GM12878 (cell line): ENCODE measurements around the gene CSRP3. TPM values are rescaled to one million over a fixed set of nuclear protein-coding genes. Genes with fewer than 3 reads are reported as not detected.

Source experiments
- ATAC-seq: fragments of 200-7000 bp; cut with Tn5 transposase; 3 replicates; pipeline ENCODE4 v1.9.1; 2020; ENCODE audit warnings: mild to moderate bottlenecking, moderate library complexity
- BruUV-seq: library from RNA; stranded (reverse); fragments of 400-500 nt; replicated peaks from 2 replicates; lab custom pipeline; 2021; lab: Mats Ljungman, UMichigan
- CTCF ChIA-PET: fragments of 300-600 bp; sonication (Branson Sonifier 250); formaldehyde crosslinking; extraction: SDS; loops from one replicate; lab custom pipeline; 2021; ENCODE audit warnings: inconsistent platforms; lab: Yijun Ruan, JAX
- POLR2A ChIA-PET: fragments of 350-600 bp; formaldehyde crosslinking; extraction: SDS; loops from one replicate; lab custom pipeline; 2021; ENCODE audit warnings: inconsistent platforms; lab: Charles Lee
- RAD21 ChIA-PET: fragments of 300-600 bp; sonication (Branson Sonifier 250); formaldehyde crosslinking; loops from one replicate; lab custom pipeline; 2023; ENCODE audit warnings: antibody characterized with exemption; ENCODE audit not compliant: unreplicated experiment; lab: Charles Lee
- SMC1A ChIA-PET: fragments of 300-600 bp; sonication (Branson Sonifier 250); formaldehyde crosslinking; loops from one replicate; lab custom pipeline; 2023; ENCODE audit not compliant: unreplicated experiment, uncharacterized antibody; lab: Charles Lee
- DNase-seq: peaks from one replicate; pipeline ENCODE4 v3.0.0-alpha.2; 2011; ENCODE audit warnings: low read depth, low spot score
- FAIRE-seq: peaks from 3 replicates; lab custom pipeline; 2011; peaks lifted over from hg19 to GRCh38; lab: Jason Lieb, UNC
- H2AFZ ChIP-seq: 2 replicates; pipeline ENCODE4 v1.6.0; 2011; ENCODE audit warnings: low read depth, low read length, control low read depth; ENCODE audit not compliant: control insufficient read depth
- H3K27ac ChIP-seq: 2 replicates; pipeline ENCODE4 v1.5.1; 2011; ENCODE audit warnings: control low read depth; ENCODE audit not compliant: control insufficient read depth, insufficient read depth
- H3K27me3 ChIP-seq, 2 experiments: replicated peaks in 1 of 2; 2 replicates each; pipeline versions ENCODE4 v1.6.0 to v1.6.1; 2011; ENCODE audit warnings: low read length in 1 of 2; ENCODE audit not compliant: control insufficient read depth in 2 of 2, insufficient read depth in 2 of 2
- H3K36me3 ChIP-seq, 2 experiments: 2 replicates each; pipeline ENCODE4 v1.5.1; 2011; ENCODE audit warnings: low read length in 1 of 2; ENCODE audit not compliant: control insufficient read depth in 2 of 2, insufficient read depth in 2 of 2
- H3K4me1 ChIP-seq: 2 replicates; pipeline ENCODE4 v1.6.1; 2011; ENCODE audit warnings: mild to moderate bottlenecking, low read length, moderate library complexity, mixed read lengths; ENCODE audit not compliant: control insufficient read depth, insufficient read depth
- H3K4me2 ChIP-seq: 2 replicates; pipeline ENCODE4 v1.6.0; 2011; ENCODE audit warnings: control low read depth; ENCODE audit not compliant: control insufficient read depth, insufficient read depth
- H3K4me3 ChIP-seq: fragments of 200-600 bp; sonication (generic); 2 replicates; pipeline ENCODE4 v1.5.1; 2016
- H3K79me2 ChIP-seq: 2 replicates; pipeline ENCODE4 v1.6.0; 2011; ENCODE audit warnings: low read length; ENCODE audit not compliant: control insufficient read depth, insufficient read depth
- H3K9ac ChIP-seq: 2 replicates; pipeline ENCODE4 v1.8.0; 2011; ENCODE audit warnings: low read length, control low read depth, mixed read lengths; ENCODE audit not compliant: control insufficient read depth, insufficient read depth
- H3K9me3 ChIP-seq: replicated peaks from 3 replicates; pipeline ENCODE4 v1.5.1; 2011; ENCODE audit warnings: mild to moderate bottlenecking, low read length; ENCODE audit not compliant: control insufficient read depth, insufficient read depth
- H4K20me1 ChIP-seq: 2 replicates; pipeline ENCODE4 v1.6.0; 2011; ENCODE audit not compliant: control insufficient read depth, insufficient read depth
- BRCA1 ChIP-seq: IDR thresholded peaks from 2 replicates; pipeline ENCODE4 v1.6.1; 2011; ENCODE audit warnings: low read depth, low read length, improper control_type of control experiment
- CHD2 ChIP-seq: IDR thresholded peaks from 2 replicates; pipeline ENCODE4 v1.6.1; 2011; ENCODE audit warnings: low read depth, low read length, improper control_type of control experiment, borderline replicate concordance
- ETV6 ChIP-seq, 2 experiments: fragments of 450-650 bp in 1 of 2; IDR thresholded peaks in 1 of 2; conservative IDR thresholded peaks in 1 of 2; 2 replicates each; pipeline ENCODE4 v1.6.1; 2014; ENCODE audit warnings: antibody characterized with exemption in 1 of 2, borderline replicate concordance in 1 of 2, low read depth in 1 of 2, mild to moderate bottlenecking in 1 of 2, moderate library complexity in 1 of 2
- EZH2 ChIP-seq: IDR thresholded peaks from 2 replicates; pipeline ENCODE4 v1.6.1; 2012; ENCODE audit warnings: low read depth, mild to moderate bottlenecking, control low read depth, inconsistent platforms, low read length, borderline replicate concordance; ENCODE audit not compliant: control insufficient read depth
- HDGF ChIP-seq: fragments of 450-650 bp; IDR thresholded peaks from 2 replicates; pipeline ENCODE4 v1.6.1; 2016; ENCODE audit warnings: antibody characterized with exemption
- MTA2 ChIP-seq: fragments of 450-650 bp; IDR thresholded peaks from 2 replicates; pipeline ENCODE4 v1.6.1; 2016; ENCODE audit warnings: low read depth, mild to moderate bottlenecking, moderate library complexity
- NBN ChIP-seq: fragments of 450-650 bp; IDR thresholded peaks from 2 replicates; pipeline ENCODE4 v1.6.1; 2016
- NFYA ChIP-seq: IDR thresholded peaks from 2 replicates; pipeline ENCODE4 v1.6.1; 2011; ENCODE audit warnings: low read depth, mild to moderate bottlenecking, low read length, improper control_type of control experiment, borderline replicate concordance
- RAD51 ChIP-seq: fragments of 450-650 bp; IDR thresholded peaks from 2 replicates; pipeline ENCODE4 v1.6.1; 2016; ENCODE audit warnings: moderate library complexity, mild to moderate bottlenecking, inconsistent platforms
- RB1 ChIP-seq: fragments of 450-650 bp; formaldehyde crosslinking; IDR thresholded peaks from 2 replicates; pipeline ENCODE4 v1.6.1; 2017; ENCODE audit warnings: mild to moderate bottlenecking, borderline replicate concordance
- ZNF207 ChIP-seq: fragments of 450-650 bp; IDR thresholded peaks from 2 replicates; pipeline ENCODE4 v1.6.1; 2014; ENCODE audit warnings: antibody characterized with exemption, mild to moderate bottlenecking, borderline replicate concordance
- ZNF384 ChIP-seq: IDR thresholded peaks from 2 replicates; pipeline ENCODE4 v1.6.1; 2012; ENCODE audit warnings: low read depth, mild to moderate bottlenecking, low read length, improper control_type of control experiment, borderline replicate concordance
- WGBS: methylation state at CpG from one replicate; pipeline ENCODE4 v1.1.6; 2016; ENCODE audit warnings: low lambda C conversion rate; ENCODE audit not compliant: insufficient replicate concordance, insufficient coverage; ENCODE audit errors: missing lambda C conversion rate; 5-methylcytosine and 5-hydroxymethylcytosine counted together
- in situ Hi-C: fragments of 300-500 bp; cut with MboI; formaldehyde crosslinking; loops from 9 replicates; pipeline ENCODE4 v1.14.3; 2018; ENCODE audit warnings: mixed read lengths
- intact Hi-C: fragments of 100-400 bp; cut with micrococcal nuclease; formaldehyde crosslinking; loops from one replicate; pipeline ENCODE4 v1.14.2; 2022; ENCODE audit not compliant: unreplicated experiment
- polyA plus RNA-seq, 11 experiments: library from polyadenylated mRNA; depleted of rRNA in 4 of 11; unstranded in 6 of 11; stranded (reverse) in 5 of 11; fragments of >200 nt; fragmentation: Nextera tagmentation in 4 of 11; fragmentation: Illumina TruSeq in 1 of 11; extraction: Ambion mirVana in 4 of 11; extraction: Trizol in 1 of 11; gene quantifications; 1 replicate in 1 of 11; 2 replicates in 10 of 11; pipeline versions ENCODE4 v1.2.1 to v1.2.3, GENCODE V29; 2011 to 2016; ENCODE audit warnings: inconsistent platforms in 2 of 11, missing spikeins in 2 of 11, low read depth in 1 of 11
- total RNA-seq, 4 experiments: library from RNA; depleted of rRNA in 3 of 4; stranded (reverse); fragments of >200 nt in 3 of 4; fragmentation: Illumina TruSeq in 1 of 4; extraction: Trizol in 1 of 4; gene quantifications; 2 replicates each; pipeline versions ENCODE4 v1.2.1 to v1.2.3, GENCODE V29; 2013 to 2021
- TF ChIP-seq, protein P1 (sequence below): fragments of 450-650 bp; IDR thresholded peaks from 2 replicates; pipeline ENCODE4 v1.6.1; 2017; ENCODE audit warnings: borderline replicate concordance
- TF ChIP-seq, protein P2 (sequence below): fragments of 450-650 bp; conservative IDR thresholded peaks from 2 replicates; pipeline ENCODE4 v1.6.1; 2017; ENCODE audit warnings: mild to moderate bottlenecking, moderate library complexity
- TF ChIP-seq, protein P3 (sequence below): fragments of 450-650 bp; IDR thresholded peaks from 2 replicates; pipeline ENCODE4 v1.6.1; 2018; ENCODE audit warnings: mild to moderate bottlenecking, low read depth, moderate library complexity; ENCODE audit not compliant: partially characterized antibody
- TF ChIP-seq, protein P4 (sequence below): fragments of 450-650 bp; IDR thresholded peaks from 2 replicates; pipeline ENCODE4 v1.6.1; 2016; ENCODE audit warnings: mild to moderate bottlenecking

CSRP3 gene
- total and polyA plus RNA-seq, 10 of the 15 experiments (the other 5 are each of a cell fraction or from before 2014, with no cell fraction given) = not detected

GRCh38 chr11:19216709-19217374, 15.1 kb upstream of the CSRP3 start:
- Histone ChIP-seq H2AFZ (no peak overlapping the region), H3K9ac (no peak overlapping the region), H3K4me1 (no peaks in the 10 kb centered on the region), H3K4me3 (no peak overlapping the region), H4K20me1 (no peaks in the 10 kb centered on the region), H3K4me2 (no peak overlapping the region), H3K27ac (no peak overlapping the region), H3K36me3 (no peaks in the 10 kb centered on the region), H3K9me3 (no peaks in the 10 kb centered on the region), H3K27me3 (no peaks in the 10 kb centered on the region; a peak in 1 of 4 replicates), H3K79me2 (no peaks in the 10 kb centered on the region)
- ChIA-PET SMC1A (interaction anchor here (0.9 kb wide), 1 partner anchor 19 kb away, joined by 3 read pairs; no protein-coding TSS in a partner anchor), CTCF (interaction anchor here (2.5 kb wide), 1 partner anchor 146 kb away, joined by 6 read pairs; no protein-coding TSS in a partner anchor), POLR2A (no interaction called here), RAD21 (no interaction called here)
- FAIRE-seq = no peak
- in situ Hi-C loops (no loop called here), intact Hi-C loops (no loop called here)
- TF ChIP-seq NBN (no peak), NFYA (no peak), BRCA1 (no peak), ZNF384 (no peak), EZH2 (no peak), ETV6 (conservative IDR thresholded peaks at IDR 0.05 in 1 of 2, IDR thresholded peaks at IDR 0.05 in 1 of 2; ENCODE audit: borderline replicate concordance in 1 of 2, low read depth in 1 of 2) (no peak), HDGF (no peak), ZNF207 (no peak), MTA2 (no peak), CHD2 (no peak), RB1 (no peak), RAD51 (no peak)
- TF ChIP-seq, protein P1, sequence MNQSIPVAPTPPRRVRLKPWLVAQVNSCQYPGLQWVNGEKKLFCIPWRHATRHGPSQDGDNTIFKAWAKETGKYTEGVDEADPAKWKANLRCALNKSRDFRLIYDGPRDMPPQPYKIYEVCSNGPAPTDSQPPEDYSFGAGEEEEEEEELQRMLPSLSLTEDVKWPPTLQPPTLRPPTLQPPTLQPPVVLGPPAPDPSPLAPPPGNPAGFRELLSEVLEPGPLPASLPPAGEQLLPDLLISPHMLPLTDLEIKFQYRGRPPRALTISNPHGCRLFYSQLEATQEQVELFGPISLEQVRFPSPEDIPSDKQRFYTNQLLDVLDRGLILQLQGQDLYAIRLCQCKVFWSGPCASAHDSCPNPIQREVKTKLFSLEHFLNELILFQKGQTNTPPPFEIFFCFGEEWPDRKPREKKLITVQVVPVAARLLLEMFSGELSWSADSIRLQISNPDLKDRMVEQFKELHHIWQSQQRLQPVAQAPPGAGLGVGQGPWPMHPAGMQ = no peak
- TF ChIP-seq, protein P2, sequence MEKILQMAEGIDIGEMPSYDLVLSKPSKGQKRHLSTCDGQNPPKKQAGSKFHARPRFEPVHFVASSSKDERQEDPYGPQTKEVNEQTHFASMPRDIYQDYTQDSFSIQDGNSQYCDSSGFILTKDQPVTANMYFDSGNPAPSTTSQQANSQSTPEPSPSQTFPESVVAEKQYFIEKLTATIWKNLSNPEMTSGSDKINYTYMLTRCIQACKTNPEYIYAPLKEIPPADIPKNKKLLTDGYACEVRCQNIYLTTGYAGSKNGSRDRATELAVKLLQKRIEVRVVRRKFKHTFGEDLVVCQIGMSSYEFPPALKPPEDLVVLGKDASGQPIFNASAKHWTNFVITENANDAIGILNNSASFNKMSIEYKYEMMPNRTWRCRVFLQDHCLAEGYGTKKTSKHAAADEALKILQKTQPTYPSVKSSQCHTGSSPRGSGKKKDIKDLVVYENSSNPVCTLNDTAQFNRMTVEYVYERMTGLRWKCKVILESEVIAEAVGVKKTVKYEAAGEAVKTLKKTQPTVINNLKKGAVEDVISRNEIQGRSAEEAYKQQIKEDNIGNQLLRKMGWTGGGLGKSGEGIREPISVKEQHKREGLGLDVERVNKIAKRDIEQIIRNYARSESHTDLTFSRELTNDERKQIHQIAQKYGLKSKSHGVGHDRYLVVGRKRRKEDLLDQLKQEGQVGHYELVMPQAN = no peak
- TF ChIP-seq, protein P3, sequence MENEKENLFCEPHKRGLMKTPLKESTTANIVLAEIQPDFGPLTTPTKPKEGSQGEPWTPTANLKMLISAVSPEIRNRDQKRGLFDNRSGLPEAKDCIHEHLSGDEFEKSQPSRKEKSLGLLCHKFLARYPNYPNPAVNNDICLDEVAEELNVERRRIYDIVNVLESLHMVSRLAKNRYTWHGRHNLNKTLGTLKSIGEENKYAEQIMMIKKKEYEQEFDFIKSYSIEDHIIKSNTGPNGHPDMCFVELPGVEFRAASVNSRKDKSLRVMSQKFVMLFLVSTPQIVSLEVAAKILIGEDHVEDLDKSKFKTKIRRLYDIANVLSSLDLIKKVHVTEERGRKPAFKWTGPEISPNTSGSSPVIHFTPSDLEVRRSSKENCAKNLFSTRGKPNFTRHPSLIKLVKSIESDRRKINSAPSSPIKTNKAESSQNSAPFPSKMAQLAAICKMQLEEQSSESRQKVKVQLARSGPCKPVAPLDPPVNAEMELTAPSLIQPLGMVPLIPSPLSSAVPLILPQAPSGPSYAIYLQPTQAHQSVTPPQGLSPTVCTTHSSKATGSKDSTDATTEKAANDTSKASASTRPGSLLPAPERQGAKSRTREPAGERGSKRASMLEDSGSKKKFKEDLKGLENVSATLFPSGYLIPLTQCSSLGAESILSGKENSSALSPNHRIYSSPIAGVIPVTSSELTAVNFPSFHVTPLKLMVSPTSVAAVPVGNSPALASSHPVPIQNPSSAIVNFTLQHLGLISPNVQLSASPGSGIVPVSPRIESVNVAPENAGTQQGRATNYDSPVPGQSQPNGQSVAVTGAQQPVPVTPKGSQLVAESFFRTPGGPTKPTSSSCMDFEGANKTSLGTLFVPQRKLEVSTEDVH = no peak
- TF ChIP-seq, protein P4, sequence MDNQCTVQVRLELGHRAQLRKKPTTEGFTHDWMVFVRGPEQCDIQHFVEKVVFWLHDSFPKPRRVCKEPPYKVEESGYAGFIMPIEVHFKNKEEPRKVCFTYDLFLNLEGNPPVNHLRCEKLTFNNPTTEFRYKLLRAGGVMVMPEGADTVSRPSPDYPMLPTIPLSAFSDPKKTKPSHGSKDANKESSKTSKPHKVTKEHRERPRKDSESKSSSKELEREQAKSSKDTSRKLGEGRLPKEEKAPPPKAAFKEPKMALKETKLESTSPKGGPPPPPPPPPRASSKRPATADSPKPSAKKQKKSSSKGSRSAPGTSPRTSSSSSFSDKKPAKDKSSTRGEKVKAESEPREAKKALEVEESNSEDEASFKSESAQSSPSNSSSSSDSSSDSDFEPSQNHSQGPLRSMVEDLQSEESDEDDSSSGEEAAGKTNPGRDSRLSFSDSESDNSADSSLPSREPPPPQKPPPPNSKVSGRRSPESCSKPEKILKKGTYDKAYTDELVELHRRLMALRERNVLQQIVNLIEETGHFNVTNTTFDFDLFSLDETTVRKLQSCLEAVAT = no peak
- DNase-seq = no peak
- no peak for ATAC-seq
- no TSS peak for BruUV-seq
- 42% methylated on average over 3 of the region's 3 CpGs for WGBS
